Medulla oblongata (tissue), 1 donor: ENCODE data around the gene RAB33B.
"Not testable (repeated sequence)": the region's sequence is repeated elsewhere in the genome, so short reads cannot be mapped to it uniquely, and the experiment has no call there.

Source experiments
- DNase-seq: peaks from one replicate; pipeline ENCODE4 v3.0.0-alpha.2; 2015; ENCODE audit errors: extremely low spot score

The RAB33B gene

GRCh38 chr4:139454111-139455045 lies at the start of gene RAB33B:
RAB33B (plus strand) TSS chr4:139454121; CDS start chr4:139454196, 75 bp downstream.
- DNase-seq: no peak

- no peak for DNase-seq
These were observed 43.6 kb upstream of the RAB33B start for GRCh38 chr4:139410312-139410711.

- DNase-seq: not testable (repeated sequence)
These were observed 39.2 kb upstream of the RAB33B start for GRCh38 chr4:139414671-139415210.

GRCh38 chr4:139416073-139416673 lies 37.7 kb upstream of the RAB33B start:
- peak; percentile 49 for DNase-seq

GRCh38 chr4:139419388-139419914 lies 34.5 kb upstream of the RAB33B start:
- peak; percentile 83 for DNase-seq

GRCh38 chr4:139420652-139421051 lies 33.3 kb upstream of the RAB33B start:
- DNase-seq: no peak

- DNase-seq: no peak
These were observed 17.8 kb upstream of the RAB33B start for GRCh38 chr4:139436122-139436521.

GRCh38 chr4:139438141-139438540 lies 15.8 kb upstream of the RAB33B start:
- DNase-seq: no peak

GRCh38 chr4:139441029-139441428 lies 12.9 kb upstream of the RAB33B start:
- DNase-seq: no peak

GRCh38 chr4:139443661-139444060 lies 10.3 kb upstream of the RAB33B start:
- DNase-seq: no peak

GRCh38 chr4:139444881-139445280 lies 9.0 kb upstream of the RAB33B start:
- DNase-seq: not testable (repeated sequence)

GRCh38 chr4:139447078-139447477 lies 6.8 kb upstream of the RAB33B start:
- DNase-seq: not testable (repeated sequence)

- no peak for DNase-seq
These were observed 3.3 kb upstream of the RAB33B start for GRCh38 chr4:139450586-139450985.

GRCh38 chr4:139451997-139452396 lies 1.9 kb upstream of the RAB33B start:
- no peak for DNase-seq

- DNase-seq: no peak
These were observed 915 bp upstream of the RAB33B start for GRCh38 chr4:139453041-139453370.

GRCh38 chr4:139453371-139454110 lies 380 bp upstream of the RAB33B start:
- DNase-seq: peak; percentile 96

- DNase-seq: no peak
These were observed 1.2 kb downstream of the RAB33B start for GRCh38 chr4:139455126-139455538.

GRCh38 chr4:139457318-139457717 lies 3.4 kb downstream of the RAB33B start:
- DNase-seq: peak; percentile 10

GRCh38 chr4:139458543-139458942 lies 4.6 kb downstream of the RAB33B start:
- DNase-seq: no peak

GRCh38 chr4:139458999-139459398 lies 5.1 kb downstream of the RAB33B start:
- DNase-seq: no peak

GRCh38 chr4:139460565-139460964 lies 6.6 kb downstream of the RAB33B start:
- DNase-seq: no peak
